ENCODE measurements around the gene SELENOS.
A peak's percentile ranks its signal among the peaks of the same experiment; 100 is the strongest.

SELENOS gene

DNA sequence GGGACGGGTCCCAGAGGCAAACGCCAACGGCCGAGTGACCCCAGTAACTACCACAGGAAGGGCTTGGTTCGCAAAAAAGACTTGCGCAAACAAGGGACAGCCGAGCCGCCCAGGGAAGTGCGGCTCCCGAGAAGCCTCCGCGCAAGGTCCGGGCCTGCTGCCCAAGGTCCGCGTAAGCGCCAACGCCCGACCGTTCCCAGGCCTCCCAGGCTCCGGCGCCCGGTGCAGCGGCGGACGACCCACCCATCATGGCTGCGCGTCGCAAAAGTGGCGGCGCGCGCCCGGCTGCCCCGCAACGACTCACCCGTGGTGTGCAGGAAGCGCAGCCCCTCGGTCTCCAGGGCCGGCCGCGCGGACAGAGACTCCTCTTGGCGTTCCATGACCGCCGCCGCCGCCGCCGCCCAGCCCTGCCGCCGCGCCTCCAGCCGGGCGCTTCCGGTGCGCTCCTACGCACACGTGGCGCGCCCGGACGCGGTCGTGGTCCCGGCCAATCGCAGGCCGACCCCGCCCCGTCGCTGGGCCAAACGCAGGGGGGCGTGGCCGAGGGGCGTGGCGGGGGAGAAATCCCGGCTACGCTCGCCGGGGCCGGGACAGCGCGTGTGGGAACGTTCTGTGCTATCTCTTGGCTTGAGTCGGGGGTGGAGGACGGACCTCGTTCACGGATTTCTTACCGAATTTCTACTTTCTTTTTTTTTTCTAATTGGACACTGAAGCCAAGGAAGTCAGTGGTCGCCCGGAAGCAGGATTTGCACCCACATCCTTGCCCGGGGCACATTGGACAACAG, at the start of gene SELENOS:
Gene SELENOS, minus strand, starts transcription at position 448 of the 785 bp plus-strand sequence. Its CDS starts 68 bp downstream, at position 380.
- peak within 1 kb of the TSS; percentile 52 for H3K27ac ChIP-seq
- peak; percentile 86 for DNase-seq
- H3K4me3 ChIP-seq (ENCODE audit: low read depth, low read length): peak within 1 kb of the TSS; percentile 72
- H3K9me3 ChIP-seq (ENCODE audit: severe bottlenecking): no peaks in the 10 kb centered on the region
- H3K36me3 ChIP-seq: peaks cover 57% of the 10 kb centered on the region
- no peaks in the 10 kb centered on the region for H3K27me3 ChIP-seq (ENCODE audit: insufficient read depth, low read depth, severe bottlenecking)
- TF ChIP-seq CTCF (IDR thresholded peaks at IDR 0.05; ENCODE audit: low read depth, low read length): no peak

GRCh38 chr15:101326462-101327146, 49.3 kb upstream of the SELENOS start:
- no peak for TF ChIP-seq CTCF (IDR thresholded peaks at IDR 0.05; ENCODE audit: low read depth, low read length)
- no peaks in the 10 kb centered on the region for H3K27me3 ChIP-seq (ENCODE audit: insufficient read depth, low read depth, severe bottlenecking)
- no peaks in the 10 kb centered on the region for H3K9me3 ChIP-seq (ENCODE audit: severe bottlenecking)
- no peaks in the 10 kb centered on the region for H3K36me3 ChIP-seq
- no peak for DNase-seq
- no peak overlapping the region for H3K4me3 ChIP-seq (ENCODE audit: low read depth, low read length)
- H3K27ac ChIP-seq: no peak overlapping the region

GRCh38 chr15:101326026-101326315, 48.7 kb upstream of the SELENOS start:
- Histone ChIP-seq H3K9me3 (ENCODE audit: severe bottlenecking) (no peaks in the 10 kb centered on the region), H3K27ac (no peak overlapping the region), H3K36me3 (no peaks in the 10 kb centered on the region), H3K27me3 (ENCODE audit: insufficient read depth, low read depth, severe bottlenecking) (no peaks in the 10 kb centered on the region), H3K4me3 (ENCODE audit: low read depth, low read length) (no peak overlapping the region)
- TF ChIP-seq CTCF (IDR thresholded peaks at IDR 0.05; ENCODE audit: low read depth, low read length): no peak
- DNase-seq: no peak

DNA sequence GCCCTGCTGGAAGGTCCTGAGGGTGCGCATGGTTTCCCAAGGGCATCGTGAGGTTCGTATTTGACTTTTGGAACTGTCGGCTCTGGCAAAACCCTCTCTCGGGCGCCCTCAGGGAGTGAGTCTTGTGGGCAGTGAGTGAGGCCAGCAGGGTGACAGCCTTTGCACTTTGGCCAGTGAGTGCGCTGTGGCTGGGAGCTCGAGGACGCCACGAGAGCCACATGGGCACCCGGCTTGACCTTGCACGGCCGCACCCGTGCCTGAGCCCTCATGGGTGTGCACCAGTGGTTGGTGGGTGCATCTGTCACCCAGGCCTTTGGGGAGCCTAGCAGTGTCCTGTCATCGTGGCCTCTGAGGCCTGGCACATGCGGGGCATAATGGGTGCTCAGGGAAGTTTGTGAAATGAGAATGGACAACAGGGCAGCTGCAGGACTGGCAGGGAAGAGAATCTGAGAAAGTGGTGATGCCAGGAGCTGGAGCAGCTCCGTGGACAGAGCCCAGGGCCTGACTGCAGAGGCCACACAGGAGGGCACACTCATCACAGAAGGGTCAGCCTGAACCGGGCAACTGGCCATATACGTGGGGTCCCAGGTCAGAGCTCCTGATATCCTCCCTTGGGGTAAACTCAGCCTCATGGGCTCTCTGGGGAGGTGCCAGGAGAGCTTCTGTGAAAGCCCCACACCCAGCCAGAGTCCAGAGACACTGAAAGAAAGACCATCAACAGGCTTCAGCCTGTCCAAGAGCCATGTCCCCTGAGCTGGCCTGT, 48.2 kb upstream of the SELENOS start:
- no peak overlapping the region for H3K27ac ChIP-seq

More for the DNA sequence above, 48.2 kb upstream of the SELENOS start:
- Histone ChIP-seq H3K4me3 (ENCODE audit: low read depth, low read length) (no peak overlapping the region), H3K36me3 (no peaks in the 10 kb centered on the region), H3K9me3 (ENCODE audit: severe bottlenecking) (no peaks in the 10 kb centered on the region), H3K27me3 (ENCODE audit: insufficient read depth, low read depth, severe bottlenecking) (no peaks in the 10 kb centered on the region)
- TF ChIP-seq CTCF (IDR thresholded peaks at IDR 0.05; ENCODE audit: low read depth, low read length): no peak
- DNase-seq: no peak

All from WERI-Rb-1 (cell line).